ENCODE measurements around the gene EOMES.

The EOMES gene

GRCh38 chr3:27720899-27721716 is 1.0 kb downstream of the EOMES start:
- peak; percentile 58 for TF ChIP-seq CTCF (IDR thresholded peaks at IDR 0.05; ENCODE audit: extremely low read depth, insufficient read depth, missing control alignments)
- in situ Hi-C loops (cut with MboI; ENCODE audit: low pct_unique_long_range_greater_than_20kb, low sequenced_read_pairs, unreplicated experiment), result no loop called here
- no peak for DNase-seq (ENCODE audit: low spot score)

- no peak for DNase-seq (ENCODE audit: low spot score)
- in situ Hi-C loops (cut with MboI; ENCODE audit: low pct_unique_long_range_greater_than_20kb, low sequenced_read_pairs, unreplicated experiment), result loop anchor here (10.0 kb wide), 1 partner anchor 615 kb away; no protein-coding TSS in a partner anchor
- no peak for TF ChIP-seq CTCF (IDR thresholded peaks at IDR 0.05; ENCODE audit: extremely low read depth, insufficient read depth, missing control alignments)
Observed at GRCh38 chr3:27719314-27720003, 2.7 kb downstream of the EOMES start.

DNA sequence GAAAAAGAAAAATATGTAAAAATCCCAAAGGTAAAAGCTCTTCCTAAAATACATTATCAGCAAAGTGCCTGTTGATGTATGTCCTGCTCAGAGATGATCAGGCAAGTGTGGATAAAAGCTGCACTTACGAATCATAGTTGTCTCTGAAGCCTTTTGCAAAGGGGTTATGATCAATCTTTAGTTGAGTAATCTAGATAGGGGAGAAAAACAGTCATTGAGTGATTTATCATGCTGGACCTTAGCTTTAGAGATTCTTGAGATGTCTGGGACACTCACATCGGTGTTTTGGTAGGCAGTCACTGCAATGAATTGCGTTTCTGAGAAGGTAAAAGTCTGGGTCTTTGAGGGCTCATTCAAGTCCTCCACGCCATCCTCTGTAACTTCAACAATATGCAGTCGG is 3.7 kb downstream of the EOMES start:
- in situ Hi-C loops (cut with MboI; ENCODE audit: low pct_unique_long_range_greater_than_20kb, low sequenced_read_pairs, unreplicated experiment), result loop anchor here (10.0 kb wide), 1 partner anchor 616 kb away; no protein-coding TSS in a partner anchor

DNA sequence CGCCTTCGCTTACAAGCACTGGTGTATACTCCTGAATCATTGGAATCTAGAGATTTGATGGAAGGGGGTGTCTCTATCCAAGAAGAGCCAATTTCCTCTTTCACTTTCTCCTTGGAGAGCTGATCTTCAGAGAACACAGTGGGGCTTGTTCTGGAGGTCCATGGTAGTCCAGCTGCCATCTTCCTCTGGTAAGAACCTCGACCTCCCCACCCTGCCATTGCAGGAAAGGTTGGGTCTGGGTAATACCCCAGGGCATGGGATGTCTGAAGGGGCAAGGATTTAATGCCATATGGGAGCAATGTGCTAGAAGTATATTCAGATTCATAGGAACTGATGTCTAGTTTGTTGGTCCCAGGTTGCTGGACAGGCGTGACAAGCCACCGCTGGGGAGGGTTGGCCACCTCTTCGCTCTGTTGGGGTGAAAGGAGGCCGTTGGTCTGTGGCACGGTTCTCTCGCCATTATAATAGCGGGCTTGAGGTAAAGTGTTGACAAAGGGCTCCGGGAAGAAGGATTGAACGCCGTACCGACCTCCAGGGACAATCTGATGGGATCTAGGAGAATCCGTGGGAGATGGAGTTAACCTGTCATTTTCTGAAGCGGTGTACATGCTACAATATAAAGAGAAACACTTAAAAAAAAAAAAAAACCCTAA is 4.8 kb downstream of the EOMES start:
- in situ Hi-C loops (cut with MboI; ENCODE audit: low pct_unique_long_range_greater_than_20kb, low sequenced_read_pairs, unreplicated experiment), result loop anchor here (10.0 kb wide), 1 partner anchor 617 kb away; no protein-coding TSS in a partner anchor
- TF ChIP-seq CTCF (IDR thresholded peaks at IDR 0.05; ENCODE audit: extremely low read depth, insufficient read depth, missing control alignments), result no peak
- DNase-seq (ENCODE audit: low spot score), result no peak

More for the DNA sequence above, 3.7 kb downstream of the EOMES start:
- DNase-seq (ENCODE audit: low spot score), result no peak
- TF ChIP-seq CTCF (IDR thresholded peaks at IDR 0.05; ENCODE audit: extremely low read depth, insufficient read depth, missing control alignments), result no peak

- in situ Hi-C loops (cut with MboI; ENCODE audit: low pct_unique_long_range_greater_than_20kb, low sequenced_read_pairs, unreplicated experiment), result loop anchor here (10.0 kb wide), 1 partner anchor 618 kb away; no protein-coding TSS in a partner anchor
Observed at GRCh38 chr3:27716309-27716708, 5.8 kb downstream of the EOMES start.

More at GRCh38 chr3:27716309-27716708, 5.8 kb downstream of the EOMES start:
- no peak for TF ChIP-seq CTCF (IDR thresholded peaks at IDR 0.05; ENCODE audit: extremely low read depth, insufficient read depth, missing control alignments)
- DNase-seq (ENCODE audit: low spot score), result no peak

Data from GM13977 (cell line).